GM19324 (cell line): Measurements from ENCODE around the gene SLC35C1.

Experiments
- ATAC-seq: cut with Tn5 transposase; IDR thresholded peaks from one replicate; pipeline ENCODE4 v1.9.1; 2021; ENCODE audit warnings: mild to moderate bottlenecking, moderate library complexity; ENCODE audit not compliant: unreplicated experiment, low FRiP score

The SLC35C1 gene

DNA sequence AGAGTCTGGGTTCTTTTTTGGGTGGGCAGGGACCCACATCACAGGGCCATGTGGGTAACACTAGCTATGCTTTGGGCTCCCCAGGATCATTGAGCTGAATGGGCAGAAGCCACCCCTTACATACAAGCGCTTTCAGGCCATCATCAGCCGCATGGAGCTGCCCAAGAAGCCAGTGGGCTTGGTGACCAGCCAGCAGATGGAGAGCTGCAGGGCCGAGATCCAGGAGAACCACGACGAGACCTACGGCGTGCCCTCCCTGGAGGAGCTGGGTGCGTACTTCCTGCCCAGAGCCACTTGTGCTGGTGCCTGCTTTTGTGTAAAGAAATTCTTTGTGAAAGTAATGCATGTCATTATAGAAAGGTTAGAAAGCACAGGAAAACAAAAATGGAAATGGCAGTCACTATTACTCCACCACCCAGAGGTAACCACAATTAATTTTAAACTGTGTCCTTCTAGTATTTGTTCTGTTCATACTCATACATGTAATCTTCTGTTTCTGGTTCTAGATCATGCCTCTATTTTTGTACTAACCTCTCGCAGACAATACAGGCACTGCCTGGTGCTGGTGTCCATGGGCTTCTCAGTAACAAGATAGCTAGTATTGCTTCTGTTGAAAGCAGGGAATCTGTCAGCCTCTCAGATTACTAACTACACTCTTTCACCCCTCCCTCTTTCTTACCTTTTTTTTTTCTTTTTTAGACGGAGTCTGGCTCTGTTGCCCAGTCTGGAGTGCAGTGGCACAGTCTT, 56.0 kb downstream of the SLC35C1 start:
- ATAC-seq: no peak
